GM18520 (cell line): ENCODE results near the gene MIX23.

Experiments
- ATAC-seq: cut with Tn5 transposase; IDR thresholded peaks from one replicate; pipeline ENCODE4 v1.9.1; 2021; ENCODE audit not compliant: unreplicated experiment

MIX23 gene

GRCh38 chr3:122382888-122383666, at the start of gene MIX23:
MIX23 (minus strand) TSS chr3:122383231; CDS start chr3:122383224, 7 bp downstream.
- peak; percentile 29 for ATAC-seq

- ATAC-seq: no peak
These were observed 47.3 kb upstream of the MIX23 start for GRCh38 chr3:122430371-122430770.

GRCh38 chr3:122427857-122428471, 44.9 kb upstream of the MIX23 start:
- ATAC-seq: no peak

GRCh38 chr3:122421836-122422235, 38.8 kb upstream of the MIX23 start:
- no peak for ATAC-seq

GRCh38 chr3:122421101-122421500, 38.1 kb upstream of the MIX23 start:
- no peak for ATAC-seq

- no peak for ATAC-seq
These were observed 33.9 kb upstream of the MIX23 start for GRCh38 chr3:122416966-122417365.

- ATAC-seq: peak; percentile 79
These were observed 33.0 kb upstream of the MIX23 start, which contains the start of gene WDR5B for GRCh38 chr3:122415762-122416654. WDR5B (minus strand) TSS chr3:122416062; CDS start chr3:122415528, 534 bp downstream.

- peak; percentile 20 for ATAC-seq
These were observed 32.2 kb upstream of the MIX23 start for GRCh38 chr3:122415104-122415744.

- ATAC-seq: no peak
These were observed 31.4 kb upstream of the MIX23 start for GRCh38 chr3:122414391-122414790.

- ATAC-seq: no peak
These were observed 27.6 kb upstream of the MIX23 start for GRCh38 chr3:122410639-122411038.

GRCh38 chr3:122410111-122410510, 27.1 kb upstream of the MIX23 start:
- no peak for ATAC-seq

GRCh38 chr3:122409446-122409845, 26.4 kb upstream of the MIX23 start:
- no peak for ATAC-seq

GRCh38 chr3:122407946-122408345, 24.9 kb upstream of the MIX23 start:
- no peak for ATAC-seq

- peak; percentile 32 for ATAC-seq
These were observed 23.2 kb upstream of the MIX23 start for GRCh38 chr3:122406198-122406597.

- no peak for ATAC-seq
These were observed 22.0 kb upstream of the MIX23 start for GRCh38 chr3:122405015-122405414.

- no peak for ATAC-seq
These were observed 20.5 kb upstream of the MIX23 start for GRCh38 chr3:122403489-122403888.

- no peak for ATAC-seq
These were observed 15.9 kb upstream of the MIX23 start for GRCh38 chr3:122398920-122399319.

- no peak for ATAC-seq
These were observed 14.2 kb upstream of the MIX23 start for GRCh38 chr3:122397201-122397600.

GRCh38 chr3:122396511-122396910, 13.5 kb upstream of the MIX23 start:
- ATAC-seq: no peak

GRCh38 chr3:122395582-122395981, 12.6 kb upstream of the MIX23 start:
- no peak for ATAC-seq

GRCh38 chr3:122394173-122394572, 11.1 kb upstream of the MIX23 start:
- ATAC-seq: no peak
